LNCAP (cell line): ENCODE measurements around the gene CCDC149.

Source experiments
- TF ChIP-seq, protein P1 (sequence below): fragments of 450-650 bp; IDR thresholded peaks from 2 replicates; pipeline ENCODE4 v1.5.1; 2017; ENCODE audit warnings: mild to moderate bottlenecking

CCDC149 gene

DNA sequence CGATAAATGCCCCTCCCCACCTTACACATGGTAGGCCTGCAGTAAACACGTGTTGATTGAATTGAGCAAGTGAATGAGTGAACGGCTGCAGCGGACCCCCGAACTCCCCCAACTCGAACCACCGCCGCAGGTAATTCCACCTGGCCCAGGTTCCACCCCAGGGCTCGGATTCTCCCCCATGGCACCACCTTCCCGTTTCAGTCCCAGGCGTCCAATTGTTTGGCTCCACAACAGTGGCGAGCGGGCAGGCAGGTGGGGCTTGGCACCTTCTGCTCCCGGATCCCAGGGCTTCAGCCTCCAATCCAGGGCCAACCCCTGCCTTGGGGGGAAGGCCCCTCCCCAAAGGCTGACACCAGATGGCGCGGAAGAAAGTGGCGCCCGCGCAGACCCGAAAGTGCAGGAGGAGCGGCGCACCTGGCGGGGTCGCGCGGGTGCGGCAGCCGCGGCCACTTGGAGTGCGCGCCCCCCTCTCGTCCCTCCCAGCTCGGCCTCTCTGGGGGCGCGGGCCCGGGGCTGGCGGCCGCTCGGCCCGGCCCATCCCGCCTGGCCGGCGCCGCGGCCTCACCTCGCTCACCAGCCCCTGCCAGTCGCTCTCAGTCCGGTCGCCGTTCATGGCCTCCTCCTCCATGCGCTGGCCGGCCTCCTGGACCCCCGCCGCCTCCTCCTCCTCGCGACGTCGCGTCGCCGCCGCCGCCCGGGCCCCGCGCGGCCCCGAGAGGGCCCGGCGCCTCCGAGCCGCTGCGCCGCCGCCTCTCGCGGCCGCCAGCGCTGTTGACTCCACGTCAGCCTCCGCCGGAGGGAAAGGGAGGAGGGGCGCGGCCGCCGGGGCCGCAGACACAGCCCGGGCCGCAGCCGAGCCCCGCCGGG lies at the start of gene CCDC149:
Gene CCDC149 (minus strand): TSS at position 791 of the 867 bp plus-strand sequence. CDS start 178 bp downstream, at position 613.
- TF ChIP-seq, protein P1, sequence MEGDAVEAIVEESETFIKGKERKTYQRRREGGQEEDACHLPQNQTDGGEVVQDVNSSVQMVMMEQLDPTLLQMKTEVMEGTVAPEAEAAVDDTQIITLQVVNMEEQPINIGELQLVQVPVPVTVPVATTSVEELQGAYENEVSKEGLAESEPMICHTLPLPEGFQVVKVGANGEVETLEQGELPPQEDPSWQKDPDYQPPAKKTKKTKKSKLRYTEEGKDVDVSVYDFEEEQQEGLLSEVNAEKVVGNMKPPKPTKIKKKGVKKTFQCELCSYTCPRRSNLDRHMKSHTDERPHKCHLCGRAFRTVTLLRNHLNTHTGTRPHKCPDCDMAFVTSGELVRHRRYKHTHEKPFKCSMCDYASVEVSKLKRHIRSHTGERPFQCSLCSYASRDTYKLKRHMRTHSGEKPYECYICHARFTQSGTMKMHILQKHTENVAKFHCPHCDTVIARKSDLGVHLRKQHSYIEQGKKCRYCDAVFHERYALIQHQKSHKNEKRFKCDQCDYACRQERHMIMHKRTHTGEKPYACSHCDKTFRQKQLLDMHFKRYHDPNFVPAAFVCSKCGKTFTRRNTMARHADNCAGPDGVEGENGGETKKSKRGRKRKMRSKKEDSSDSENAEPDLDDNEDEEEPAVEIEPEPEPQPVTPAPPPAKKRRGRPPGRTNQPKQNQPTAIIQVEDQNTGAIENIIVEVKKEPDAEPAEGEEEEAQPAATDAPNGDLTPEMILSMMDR: peak; percentile 8; the same call in 1 of the 2 replicates

DNA sequence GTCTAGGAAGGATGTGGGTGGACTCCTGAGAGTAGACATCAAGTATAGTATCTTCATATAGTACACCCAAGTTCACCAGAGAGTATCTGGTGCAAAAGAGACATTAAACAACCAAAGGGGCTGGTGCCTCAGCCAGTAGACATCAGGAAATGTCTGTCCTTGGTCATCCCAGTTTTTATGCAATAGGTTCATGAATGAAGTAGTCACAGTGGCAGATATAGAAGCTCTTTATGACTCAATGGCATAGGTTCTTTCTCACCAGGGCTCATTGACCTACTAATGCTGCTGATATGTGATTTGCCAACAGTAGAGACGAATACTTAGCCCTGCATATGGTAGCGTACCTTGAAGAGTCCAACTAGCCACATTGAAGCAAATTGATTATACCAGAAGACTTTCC lies 45.0 kb upstream of the CCDC149 start:
- TF ChIP-seq, protein P1: no peak

DNA sequence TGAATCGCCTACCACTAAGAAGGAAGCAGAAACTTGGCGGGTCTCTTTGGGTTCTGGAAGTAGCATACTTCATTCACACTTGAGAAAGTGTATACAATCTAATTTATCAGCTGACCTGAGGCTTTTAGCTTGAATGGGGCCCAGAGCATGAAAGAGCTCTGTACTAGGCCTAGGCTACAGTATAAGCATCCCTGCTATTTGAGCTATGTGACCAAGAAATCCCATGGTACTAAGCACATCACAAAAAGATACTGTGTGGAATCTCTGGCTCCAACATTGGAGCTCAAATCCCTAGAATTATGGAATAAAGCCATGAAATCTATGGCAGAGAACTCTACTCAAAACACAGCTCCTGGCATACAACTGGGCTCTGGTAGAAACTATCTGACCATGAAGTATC lies 43.9 kb upstream of the CCDC149 start:
- TF ChIP-seq, protein P1: no peak

DNA sequence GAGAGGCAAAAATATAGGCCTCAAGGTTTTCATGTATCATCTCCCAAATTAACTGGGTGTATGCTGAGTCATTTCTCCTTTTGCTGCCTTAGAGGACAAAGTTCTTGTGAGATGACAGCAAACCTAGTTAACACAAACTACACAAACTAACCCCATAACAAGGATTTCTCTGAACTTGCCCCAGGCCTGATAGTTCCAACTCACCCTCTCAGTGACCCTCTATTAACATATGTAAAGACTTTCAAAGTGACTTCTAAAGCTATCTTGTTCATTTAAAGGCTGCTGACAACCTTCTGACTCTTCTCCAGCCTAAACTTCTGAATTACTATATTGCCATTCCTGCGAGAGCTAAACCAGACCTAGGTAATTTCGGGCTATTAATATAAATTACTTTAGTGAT lies 43.2 kb upstream of the CCDC149 start:
- TF ChIP-seq, protein P1: no peak

DNA sequence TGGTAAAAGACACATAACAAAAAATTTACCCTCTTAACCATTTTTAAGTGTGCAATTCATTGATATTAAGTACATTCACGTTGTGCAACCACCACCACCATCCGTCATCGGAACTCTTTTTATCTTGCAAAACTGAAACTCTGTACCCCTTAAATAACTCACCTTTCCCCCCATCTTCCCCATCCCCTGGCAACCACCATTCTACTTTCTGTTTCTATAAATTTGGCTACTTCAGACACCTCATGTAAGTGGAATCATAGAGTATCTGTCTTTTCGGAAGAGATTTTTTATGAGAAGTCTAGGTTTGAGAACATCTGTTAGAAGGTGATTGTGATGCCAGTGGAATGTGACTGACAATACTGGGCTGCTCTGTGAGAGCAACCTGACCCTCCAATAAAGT lies 39.8 kb upstream of the CCDC149 start:
- TF ChIP-seq, protein P1: no peak

DNA sequence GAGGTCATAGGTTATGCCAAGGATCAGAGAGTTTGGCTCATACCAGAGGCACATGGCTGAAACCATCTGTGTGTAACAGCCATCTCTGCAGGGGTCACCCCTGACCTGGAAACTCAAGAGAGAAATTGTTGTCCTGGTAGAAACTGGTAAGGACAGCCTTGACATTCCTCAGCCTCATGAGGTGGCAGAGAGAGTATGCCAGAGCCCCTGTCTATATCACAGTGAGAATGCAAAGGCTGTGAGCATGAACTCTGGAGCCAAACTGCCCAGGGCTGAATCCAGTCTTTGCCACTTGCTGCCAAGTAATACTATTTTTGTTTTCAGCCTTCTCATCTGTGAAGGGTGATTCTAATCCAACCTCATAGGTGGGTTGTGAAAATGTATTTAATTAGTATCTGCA lies 37.1 kb upstream of the CCDC149 start:
- TF ChIP-seq, protein P1: no peak

DNA sequence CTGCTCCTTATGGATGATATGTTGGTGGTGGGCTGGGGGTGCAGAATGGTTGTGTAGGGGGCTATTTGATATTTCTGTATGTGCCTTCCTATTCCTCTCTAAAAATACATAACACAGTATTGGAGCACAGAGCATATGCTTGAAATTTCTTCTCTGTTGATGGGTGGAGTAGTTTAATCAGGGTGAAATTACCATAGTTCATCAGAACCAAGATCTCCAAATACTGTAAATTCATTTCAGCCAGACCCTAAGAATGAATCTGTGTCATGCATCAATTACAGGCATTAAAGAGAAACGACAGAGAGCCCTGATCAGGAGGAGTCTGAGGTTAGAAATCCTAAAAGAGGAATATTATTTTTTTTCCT lies 25.1 kb upstream of the CCDC149 start:
- TF ChIP-seq, protein P1: no peak
